ENCODE results near the gene USP44.
"Not testable (repeated sequence)": the region's sequence is repeated elsewhere in the genome, so short reads cannot be mapped to it uniquely, and the experiment has no call there.

USP44 gene

GRCh38 chr12:95551305-95551704 lies at the start of gene USP44:
Gene USP44, minus strand, starts transcription at chr12:95551476. Its CDS starts 17,220 bp downstream, at chr12:95534256.
- no peak for DNase-seq (ENCODE audit: low read depth)

GRCh38 chr12:95600567-95600966 lies 49.3 kb upstream of the USP44 start:
- no peak for DNase-seq (ENCODE audit: low read depth)

- no peak for DNase-seq (ENCODE audit: low read depth)
Observed at GRCh38 chr12:95599880-95600279, 48.6 kb upstream of the USP44 start.

- DNase-seq (ENCODE audit: low read depth): no peak
Observed at GRCh38 chr12:95594136-95594535, 42.9 kb upstream of the USP44 start.

- no peak for DNase-seq (ENCODE audit: low read depth)
Observed at GRCh38 chr12:95593266-95593871, 42.1 kb upstream of the USP44 start.

- DNase-seq (ENCODE audit: low read depth): no peak
Observed at GRCh38 chr12:95591731-95592130, 40.5 kb upstream of the USP44 start.

GRCh38 chr12:95590775-95591174 lies 39.5 kb upstream of the USP44 start:
- no peak for DNase-seq (ENCODE audit: low read depth)

- DNase-seq (ENCODE audit: low read depth): no peak
Observed at GRCh38 chr12:95583933-95584332, 32.7 kb upstream of the USP44 start.

GRCh38 chr12:95582230-95583058 lies 31.2 kb upstream of the USP44 start:
- no peak for DNase-seq (ENCODE audit: low read depth)

GRCh38 chr12:95577820-95578219 lies 26.5 kb upstream of the USP44 start:
- DNase-seq (ENCODE audit: low read depth): no peak

GRCh38 chr12:95574799-95575452 lies 23.6 kb upstream of the USP44 start:
- no peak for DNase-seq (ENCODE audit: low read depth)

- no peak for DNase-seq (ENCODE audit: low read depth)
Observed at GRCh38 chr12:95573951-95574576, 22.8 kb upstream of the USP44 start.

- DNase-seq (ENCODE audit: low read depth): no peak
Observed at GRCh38 chr12:95571369-95571768, 20.1 kb upstream of the USP44 start.

GRCh38 chr12:95568045-95568444 lies 16.8 kb upstream of the USP44 start:
- not testable (repeated sequence) for DNase-seq (ENCODE audit: low read depth)

GRCh38 chr12:95557625-95558024 lies 6.3 kb upstream of the USP44 start:
- no peak for DNase-seq (ENCODE audit: low read depth)

GRCh38 chr12:95554532-95555071 lies 3.3 kb upstream of the USP44 start:
- no peak for DNase-seq (ENCODE audit: low read depth)

- peak; percentile 7 for DNase-seq (ENCODE audit: low read depth)
Observed at GRCh38 chr12:95553197-95553943, 2.1 kb upstream of the USP44 start.

GRCh38 chr12:95551913-95552516 lies 739 bp upstream of the USP44 start:
- DNase-seq (ENCODE audit: low read depth): no peak

GRCh38 chr12:95549392-95550084 lies 1.7 kb downstream of the USP44 start:
- DNase-seq (ENCODE audit: low read depth): no peak
